Testis (tissue), 2 donors: Measurements from ENCODE around the gene CCDC33.

Source experiments
- POLR2A ChIP-seq: fragments of 450-650 bp; IDR thresholded peaks from one replicate; pipeline ENCODE4 v1.6.1; 2017; ENCODE audit warnings: antibody characterized with exemption, mild to moderate bottlenecking, moderate library complexity
- TF ChIP-seq, protein P1 (sequence below), 3 experiments: fragments of 450-650 bp in 2 of 3; fragments of 200-600 bp in 1 of 3; sonication (generic) in 1 of 3; IDR thresholded peaks; one replicate each; pipeline ENCODE4 v1.5.1; 2016 to 2019; ENCODE audit warnings: antibody characterized with exemption in 3 of 3, mild to moderate bottlenecking in 2 of 3, moderate library complexity in 1 of 3

GRCh38 chr15:74319596-74320351 is 83.6 kb downstream of the CCDC33 start:
- TF ChIP-seq, protein P1, sequence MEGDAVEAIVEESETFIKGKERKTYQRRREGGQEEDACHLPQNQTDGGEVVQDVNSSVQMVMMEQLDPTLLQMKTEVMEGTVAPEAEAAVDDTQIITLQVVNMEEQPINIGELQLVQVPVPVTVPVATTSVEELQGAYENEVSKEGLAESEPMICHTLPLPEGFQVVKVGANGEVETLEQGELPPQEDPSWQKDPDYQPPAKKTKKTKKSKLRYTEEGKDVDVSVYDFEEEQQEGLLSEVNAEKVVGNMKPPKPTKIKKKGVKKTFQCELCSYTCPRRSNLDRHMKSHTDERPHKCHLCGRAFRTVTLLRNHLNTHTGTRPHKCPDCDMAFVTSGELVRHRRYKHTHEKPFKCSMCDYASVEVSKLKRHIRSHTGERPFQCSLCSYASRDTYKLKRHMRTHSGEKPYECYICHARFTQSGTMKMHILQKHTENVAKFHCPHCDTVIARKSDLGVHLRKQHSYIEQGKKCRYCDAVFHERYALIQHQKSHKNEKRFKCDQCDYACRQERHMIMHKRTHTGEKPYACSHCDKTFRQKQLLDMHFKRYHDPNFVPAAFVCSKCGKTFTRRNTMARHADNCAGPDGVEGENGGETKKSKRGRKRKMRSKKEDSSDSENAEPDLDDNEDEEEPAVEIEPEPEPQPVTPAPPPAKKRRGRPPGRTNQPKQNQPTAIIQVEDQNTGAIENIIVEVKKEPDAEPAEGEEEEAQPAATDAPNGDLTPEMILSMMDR (IDR thresholded peaks at IDR 0.05), result no peak
- TF ChIP-seq POLR2A, result no peak
